Mesenchymal stem cell (in vitro differentiated cells and primary cell): ENCODE data around the gene TEX29.

Experiments used
- DNase-seq: peaks from one replicate; pipeline ENCODE4 v3.0.0-alpha.2; 2013
- H2AFZ ChIP-seq: one replicate; pipeline ENCODE4 v1.6.1; 2013; ENCODE audit warnings: low read depth, mild to moderate bottlenecking, control low read depth, inconsistent platforms, low read length, moderate library complexity
- H2AK5ac ChIP-seq: 2 replicates; pipeline ENCODE4 v1.6.1; 2013; ENCODE audit warnings: low read length, moderate library complexity, mild to moderate bottlenecking, inconsistent platforms; ENCODE audit not compliant: severe bottlenecking
- H2BK120ac ChIP-seq: one replicate; pipeline ENCODE4 v1.6.1; 2013; ENCODE audit warnings: low read depth, mild to moderate bottlenecking, inconsistent platforms, low read length, moderate library complexity
- H2BK12ac ChIP-seq, 2 experiments: one replicate each; pipeline ENCODE4 v1.6.1; 2013; ENCODE audit warnings: inconsistent platforms in 2 of 2, low read length in 2 of 2, mild to moderate bottlenecking in 2 of 2, moderate library complexity in 2 of 2, control low read depth in 1 of 2
- H2BK15ac ChIP-seq: one replicate; pipeline ENCODE4 v1.6.1; 2013; ENCODE audit warnings: mild to moderate bottlenecking, low read depth, inconsistent platforms; ENCODE audit not compliant: poor library complexity, severe bottlenecking
- H2BK5ac ChIP-seq: 2 replicates; pipeline ENCODE4 v1.6.1; 2013; ENCODE audit warnings: low read depth, mild to moderate bottlenecking, low read length, control low read depth, inconsistent platforms; ENCODE audit not compliant: poor library complexity, severe bottlenecking
- H3K14ac ChIP-seq, 2 experiments: one replicate each; pipeline ENCODE4 v1.6.1; 2013; ENCODE audit warnings: inconsistent platforms in 2 of 2, low read length in 2 of 2, control low read depth in 1 of 2, mild to moderate bottlenecking in 1 of 2, moderate library complexity in 1 of 2
- H3K18ac ChIP-seq, 2 experiments: one replicate each; pipeline ENCODE4 v1.6.1; 2013; ENCODE audit warnings: inconsistent platforms in 2 of 2, low read length in 2 of 2, control low read depth in 1 of 2, low read depth in 1 of 2, mild to moderate bottlenecking in 1 of 2
- H3K23ac ChIP-seq, 2 experiments: one replicate each; pipeline ENCODE4 v1.6.1; 2013; ENCODE audit warnings: inconsistent platforms in 2 of 2, low read length in 2 of 2, mild to moderate bottlenecking in 2 of 2, moderate library complexity in 2 of 2, control low read depth in 1 of 2
- H3K27ac ChIP-seq: 2 replicates; pipeline ENCODE4 v1.5.1; 2013; ENCODE audit warnings: mild to moderate bottlenecking, moderate library complexity, low read length, control low read depth, inconsistent platforms; ENCODE audit not compliant: poor library complexity, severe bottlenecking
- H3K27me3 ChIP-seq, 2 experiments: 2 replicates each; pipeline versions ENCODE4 v1.6.1 to v1.7.0; 2013; ENCODE audit warnings: low read length in 2 of 2, mild to moderate bottlenecking in 2 of 2, moderate library complexity in 2 of 2, control low read depth in 1 of 2, inconsistent platforms in 1 of 2; ENCODE audit not compliant: control insufficient read depth in 1 of 2, insufficient read depth in 1 of 2
- H3K36me3 ChIP-seq, 2 experiments: 2 replicates each; pipeline versions ENCODE4 v1.6.1 to v1.7.0; 2013; ENCODE audit warnings: low read length in 2 of 2, control low read depth in 1 of 2, inconsistent platforms in 1 of 2, low read depth in 1 of 2, mild to moderate bottlenecking in 1 of 2; ENCODE audit not compliant: insufficient read depth in 2 of 2, control insufficient read depth in 1 of 2
- H3K4ac ChIP-seq, 2 experiments: one replicate each; pipeline ENCODE4 v1.6.1; 2013; ENCODE audit warnings: inconsistent platforms in 2 of 2, low read length in 2 of 2, mild to moderate bottlenecking in 2 of 2, moderate library complexity in 2 of 2, control low read depth in 1 of 2, low read depth in 1 of 2
- H3K4me1 ChIP-seq: 2 replicates; pipeline ENCODE4 v1.6.1; 2013; ENCODE audit warnings: low read depth, low read length, control low read depth; ENCODE audit not compliant: control insufficient read depth, insufficient read depth
- H3K4me2 ChIP-seq: 2 replicates; pipeline ENCODE4 v1.6.1; 2013; ENCODE audit warnings: low read length, mild to moderate bottlenecking, inconsistent platforms; ENCODE audit not compliant: poor library complexity, severe bottlenecking
- H3K4me3 ChIP-seq, 2 experiments: 2 replicates each; pipeline versions ENCODE4 v1.5.1 to v1.7.0; 2013; ENCODE audit warnings: low read length in 2 of 2, mild to moderate bottlenecking in 2 of 2, control low read depth in 1 of 2, low read depth in 1 of 2; ENCODE audit not compliant: insufficient read depth in 1 of 2
- H3K79me1 ChIP-seq: replicated peaks from 2 replicates; pipeline ENCODE4 v1.6.1; 2013; ENCODE audit warnings: mild to moderate bottlenecking, control low read depth, low read length, inconsistent platforms; ENCODE audit not compliant: poor library complexity, severe bottlenecking
- H3K9ac ChIP-seq: 2 replicates; pipeline ENCODE4 v1.7.0; 2013; ENCODE audit warnings: mild to moderate bottlenecking, low read length, moderate library complexity
- H3K9me3 ChIP-seq: 2 replicates; pipeline ENCODE4 v1.7.0; 2013; ENCODE audit warnings: mild to moderate bottlenecking, low read length; ENCODE audit not compliant: control insufficient read depth
- H4K8ac ChIP-seq: one replicate; pipeline ENCODE4 v1.6.1; 2013; ENCODE audit warnings: inconsistent platforms, mild to moderate bottlenecking, low read length, moderate library complexity
- H4K91ac ChIP-seq: one replicate; pipeline ENCODE4 v1.6.1; 2013; ENCODE audit warnings: mild to moderate bottlenecking, low read length, inconsistent platforms
- WGBS: methylation state at CpG from one replicate; pipeline ENCODE4 v1.1.7; 2013; ENCODE audit warnings: mixed read lengths; 5-methylcytosine and 5-hydroxymethylcytosine counted together

The TEX29 gene

DNA sequence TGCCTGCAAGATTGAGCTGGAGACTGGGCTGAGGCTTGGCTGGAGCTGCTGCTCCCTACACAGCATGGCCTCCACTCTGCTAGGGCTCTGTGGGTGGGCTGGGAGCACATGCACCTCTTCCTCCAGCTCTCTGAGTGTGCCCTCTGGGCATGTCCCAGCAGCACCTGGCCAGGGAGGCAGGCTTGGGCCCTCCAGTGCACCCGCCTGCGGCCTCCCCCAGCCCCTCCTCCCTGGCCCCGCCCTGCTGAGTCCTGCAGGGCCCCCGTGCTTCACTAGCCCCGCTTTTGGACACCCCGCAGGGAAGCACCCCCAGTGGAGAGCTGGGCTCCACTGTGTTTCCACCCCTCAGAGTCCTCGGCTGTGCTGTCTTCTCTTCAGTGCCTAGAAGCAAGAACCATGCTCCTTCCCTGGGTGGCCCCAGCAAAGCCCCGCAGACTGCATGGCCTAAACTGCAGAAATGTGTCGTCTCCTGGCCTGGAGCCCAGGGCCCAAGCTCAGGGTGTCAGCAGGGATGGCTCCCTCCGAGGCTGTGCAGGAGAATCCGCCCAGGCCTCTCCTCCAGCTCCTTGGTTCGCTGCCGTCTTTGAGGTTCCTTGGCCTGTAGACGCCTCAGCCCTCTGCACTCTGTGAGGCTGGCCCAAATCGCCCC, 5.0 kb upstream of the TEX29 start:
- no peak overlapping the region for H2BK5ac ChIP-seq
- no peak overlapping the region for H3K4ac ChIP-seq
- H3K18ac ChIP-seq: no peak overlapping the region
- no peak overlapping the region for H4K8ac ChIP-seq
- no peak for DNase-seq
- no peak overlapping the region for H2AFZ ChIP-seq
- H3K9ac ChIP-seq: no peak overlapping the region
- H3K36me3 ChIP-seq: peaks cover 11 to 36% of the 10 kb centered on the region in 2 experiments
- H3K4me2 ChIP-seq: no peak overlapping the region
- 92% methylated on average over 15 of the region's 15 CpGs for WGBS
- H2BK120ac ChIP-seq: no peak overlapping the region
- H3K14ac ChIP-seq: no peak overlapping the region
- peaks cover 7% of the 10 kb centered on the region for H3K9me3 ChIP-seq
- H2BK15ac ChIP-seq: peak overlapping the region; percentile 46
- H3K4me3 ChIP-seq: no peak overlapping the region
- H2BK12ac ChIP-seq: no peak overlapping the region
- H2AK5ac ChIP-seq: no peak overlapping the region
- H3K27ac ChIP-seq: no peak overlapping the region
- H3K23ac ChIP-seq: no peak overlapping the region
- H3K27me3 ChIP-seq: no peaks in the 10 kb centered on the region
- H3K4me1 ChIP-seq: peaks cover 4% of the 10 kb centered on the region
- H3K79me1 ChIP-seq: peaks cover 12% of the 10 kb centered on the region
- no peak overlapping the region for H4K91ac ChIP-seq

DNA sequence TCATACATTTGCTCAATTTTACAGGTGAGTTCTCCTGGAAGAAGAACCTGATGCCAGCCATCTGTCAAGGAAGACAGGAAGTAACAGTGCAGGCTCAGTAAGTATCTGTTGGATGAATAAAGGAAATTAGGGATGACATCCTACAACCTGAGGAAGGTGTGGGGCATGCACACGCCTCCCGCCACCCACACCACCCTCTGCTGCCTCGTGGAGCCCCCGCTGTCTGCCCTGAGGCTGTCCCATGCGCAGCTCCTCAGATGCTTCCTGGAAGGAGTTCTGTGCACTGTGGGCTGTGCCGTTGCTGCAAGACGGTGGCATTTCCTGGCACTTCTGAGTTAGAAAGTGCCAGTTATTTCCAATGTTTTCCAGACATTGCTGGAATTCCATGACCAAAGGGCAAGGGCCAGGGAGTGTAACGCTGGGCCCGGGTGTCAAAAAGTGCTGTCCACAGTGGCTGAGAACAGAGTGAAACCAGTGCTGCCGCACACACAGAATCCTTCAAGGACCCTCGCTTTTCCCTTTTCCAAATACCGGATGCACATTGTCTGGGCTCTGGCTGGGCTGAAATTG, 4.2 kb upstream of the TEX29 start:
- Histone ChIP-seq H3K18ac (no peak overlapping the region), H4K8ac (no peak overlapping the region), H3K4me2 (no peak overlapping the region), H3K9me3 (peaks cover 3% of the 10 kb centered on the region), H2BK5ac (no peak overlapping the region), H4K91ac (no peak overlapping the region), H3K27ac (no peak overlapping the region), H3K4ac (no peak overlapping the region), H3K27me3 (no peaks in the 10 kb centered on the region), H2AK5ac (no peak overlapping the region), H2BK120ac (no peak overlapping the region), H3K79me1 (peaks cover 5% of the 10 kb centered on the region), H3K14ac (no peak overlapping the region), H3K23ac (no peak overlapping the region), H3K9ac (no peak overlapping the region), H2BK12ac (no peak overlapping the region), H3K36me3 (peaks cover 11 to 36% of the 10 kb centered on the region in 2 experiments), H3K4me1 (peaks cover 4% of the 10 kb centered on the region), H2AFZ (no peak overlapping the region), H3K4me3 (no peak overlapping the region), H2BK15ac (no peak overlapping the region)
- 87% methylated on average over 11 of the region's 12 CpGs for WGBS
- no peak for DNase-seq

DNA sequence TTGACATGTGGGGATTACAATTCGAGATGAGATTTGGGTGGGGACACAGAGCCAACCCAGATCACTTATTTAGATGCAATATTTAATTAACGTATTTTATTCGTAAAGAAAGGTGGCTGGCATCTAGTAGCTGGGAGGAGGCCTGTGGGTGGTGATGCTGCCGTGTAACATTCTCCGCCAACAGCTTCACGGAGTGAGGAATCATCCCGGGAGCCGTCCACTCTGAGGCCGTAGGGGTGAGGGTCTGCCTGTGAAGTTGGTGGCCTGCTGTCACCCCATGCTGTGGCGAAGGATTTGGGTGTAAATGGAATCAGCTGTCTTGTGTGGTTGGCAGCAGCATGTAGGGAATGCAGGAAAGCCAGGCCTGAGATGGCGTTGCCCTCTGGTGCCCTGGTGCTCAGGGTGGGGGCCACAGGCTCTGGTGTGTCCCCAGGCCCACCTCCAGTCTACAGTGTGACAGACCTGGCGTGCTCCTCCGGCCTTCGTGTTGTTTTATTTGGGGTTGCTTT, 3.3 kb upstream of the TEX29 start:
- no peak overlapping the region for H4K91ac ChIP-seq
- 95% methylated on average over 13 of the region's 14 CpGs for WGBS

DNA sequence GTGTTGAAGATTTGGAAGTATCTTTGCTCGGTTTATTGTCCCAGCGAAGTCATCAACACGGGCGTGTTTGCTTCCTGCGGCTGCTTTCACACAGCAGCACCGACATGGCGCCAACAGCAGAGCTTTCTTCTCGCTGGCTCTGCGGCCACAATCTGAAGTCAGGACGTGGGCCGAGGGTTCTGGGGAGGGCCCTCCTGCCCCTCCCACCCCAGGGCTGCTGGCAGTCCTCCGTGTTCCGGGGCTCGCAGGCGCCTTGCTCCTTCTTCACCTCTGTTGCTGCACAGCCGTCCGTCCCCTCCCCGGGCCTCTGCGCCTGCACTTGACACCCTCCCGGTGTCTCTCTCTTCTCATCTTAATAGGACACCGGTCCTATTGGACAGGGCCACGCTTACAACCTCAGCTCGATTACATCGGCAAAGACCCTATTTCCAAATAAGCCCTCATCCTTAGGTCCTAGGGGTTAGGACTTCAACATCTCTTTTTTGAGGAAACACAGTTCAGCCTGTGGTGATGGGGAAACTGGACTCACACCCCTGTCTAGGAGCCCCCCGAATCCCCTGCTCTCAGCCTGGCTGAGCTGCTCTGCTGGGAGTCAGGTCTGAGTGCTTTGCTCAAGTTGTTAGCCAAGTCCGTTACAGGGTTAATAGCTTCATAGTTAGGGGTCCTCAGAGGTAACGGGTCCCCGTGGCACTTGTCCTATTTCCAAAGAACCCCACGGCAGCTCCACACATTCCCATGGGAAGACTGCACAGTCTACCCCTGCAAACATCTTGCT, 2.7 kb upstream of the TEX29 start:
- Histone ChIP-seq H3K4me1 (peaks cover 4% of the 10 kb centered on the region), H3K9ac (no peak overlapping the region), H4K8ac (no peak overlapping the region), H4K91ac (no peak overlapping the region), H2BK12ac (no peak overlapping the region), H3K27me3 (peaks cover 0 to 2% of the 10 kb centered on the region in 2 experiments), H2BK120ac (no peak overlapping the region), H3K27ac (no peak overlapping the region), H2BK5ac (no peak overlapping the region), H3K9me3 (peaks cover 3% of the 10 kb centered on the region), H3K4ac (no peak overlapping the region), H2AK5ac (no peak overlapping the region), H3K18ac (no peak overlapping the region), H2AFZ (no peak overlapping the region), H3K79me1 (no peaks in the 10 kb centered on the region), H3K4me3 (no peak overlapping the region), H2BK15ac (no peak overlapping the region), H3K36me3 (peaks cover 4 to 26% of the 10 kb centered on the region in 2 experiments), H3K4me2 (no peak overlapping the region), H3K14ac (no peak overlapping the region), H3K23ac (no peak overlapping the region)
- DNase-seq: no peak
- WGBS: 95% methylated on average over 29 of the region's 29 CpGs

More for the DNA sequence above, 3.3 kb upstream of the TEX29 start:
- H3K14ac ChIP-seq: no peak overlapping the region
- no peak for DNase-seq
- H3K27ac ChIP-seq: no peak overlapping the region
- H3K4me1 ChIP-seq: peaks cover 4% of the 10 kb centered on the region
- no peak overlapping the region for H2AFZ ChIP-seq
- no peak overlapping the region for H3K9ac ChIP-seq
- no peak overlapping the region for H3K4me3 ChIP-seq
- peaks cover 11 to 30% of the 10 kb centered on the region in 2 experiments for H3K36me3 ChIP-seq
- H3K9me3 ChIP-seq: peaks cover 3% of the 10 kb centered on the region
- no peaks in the 10 kb centered on the region for H3K27me3 ChIP-seq
- no peak overlapping the region for H2BK12ac ChIP-seq
- no peak overlapping the region for H3K18ac ChIP-seq
- no peak overlapping the region for H3K4me2 ChIP-seq
- no peak overlapping the region for H2BK15ac ChIP-seq
- H2AK5ac ChIP-seq: no peak overlapping the region
- no peak overlapping the region for H2BK5ac ChIP-seq
- no peak overlapping the region for H2BK120ac ChIP-seq
- no peak overlapping the region for H3K4ac ChIP-seq
- no peaks in the 10 kb centered on the region for H3K79me1 ChIP-seq
- H4K8ac ChIP-seq: no peak overlapping the region
- H3K23ac ChIP-seq: no peak overlapping the region
